HG02884 (cell line): ENCODE results near the gene RAPGEF1.

ENCODE experiments used
- ATAC-seq: cut with Tn5 transposase; IDR thresholded peaks from one replicate; pipeline ENCODE4 v1.9.1; 2021; ENCODE audit warnings: mild to moderate bottlenecking, moderate library complexity; ENCODE audit not compliant: unreplicated experiment

RAPGEF1 gene

GRCh38 chr9:131545003-131545785, 194.7 kb downstream of the RAPGEF1 start, which contains the start of gene PRRT1B:
TSS of gene PRRT1B (plus strand) at chr9:131545523. CDS start at chr9:131545616, 93 bp downstream.
- ATAC-seq = no peak

GRCh38 chr9:131543141-131543540, 196.7 kb downstream of the RAPGEF1 start:
- ATAC-seq = no peak

GRCh38 chr9:131539223-131539923, 200.5 kb downstream of the RAPGEF1 start:
- ATAC-seq = no peak

- ATAC-seq = no peak
Measured at GRCh38 chr9:131537946-131538345, 201.9 kb downstream of the RAPGEF1 start.

- ATAC-seq = no peak
Measured at GRCh38 chr9:131534721-131535237, 205.1 kb downstream of the RAPGEF1 start.

GRCh38 chr9:131530920-131531832, 208.7 kb downstream of the RAPGEF1 start, which contains the start of gene UCK1:
TSS of gene UCK1 (minus strand) at chr9:131531263. CDS start at chr9:131531174, 89 bp downstream.
- peak; percentile 76 for ATAC-seq

GRCh38 chr9:131530546-131530919, 209.3 kb downstream of the RAPGEF1 start:
- ATAC-seq = peak; percentile 16

GRCh38 chr9:131529597-131530545, 210.0 kb downstream of the RAPGEF1 start:
- no peak for ATAC-seq

GRCh38 chr9:131528886-131529505, 210.9 kb downstream of the RAPGEF1 start:
- no peak for ATAC-seq

GRCh38 chr9:131528186-131528585, 211.7 kb downstream of the RAPGEF1 start:
- no peak for ATAC-seq
